Natural killer cell (primary cell): Measurements from ENCODE around the gene KIT. TPM values are rescaled to one million over a fixed set of nuclear protein-coding genes. Genes with fewer than 3 reads are reported as not detected.

ENCODE experiments used
- ATAC-seq, 3 donors: fragments of 150-1000 bp in 2 of 3; fragments of 200-7000 bp in 1 of 3; cut with Tn5 transposase; 1 replicate in 1 of 3; 2 replicates in 2 of 3; pipeline ENCODE4 v1.10.0; 2021; ENCODE audit warnings: mild to moderate bottlenecking in 2 of 3, moderate library complexity in 2 of 3
- DNase-seq, 2 donors: peaks; one replicate each; pipeline versions ENCODE4 v3.0.0 to v3.0.0-alpha.2; 2013 to 2021; ENCODE audit warnings: mixed read lengths in 1 of 2
- H3K27ac ChIP-seq: one replicate; pipeline ENCODE4 v1.5.1; 2013; ENCODE audit warnings: mild to moderate bottlenecking, low read length
- H3K27me3 ChIP-seq: one replicate; pipeline ENCODE4 v1.6.1; 2013; ENCODE audit warnings: low read length; ENCODE audit not compliant: control insufficient read depth, insufficient read depth
- H3K36me3 ChIP-seq: one replicate; pipeline ENCODE4 v1.6.1; 2013; ENCODE audit warnings: low read length; ENCODE audit not compliant: control insufficient read depth, insufficient read depth
- H3K4me1 ChIP-seq: one replicate; pipeline ENCODE4 v1.6.1; 2013; ENCODE audit warnings: low read length; ENCODE audit not compliant: control insufficient read depth, insufficient read depth
- H3K4me3 ChIP-seq: one replicate; pipeline ENCODE4 v1.5.1; 2013; ENCODE audit warnings: low read length
- H3K9me3 ChIP-seq: one replicate; pipeline ENCODE4 v1.6.1; 2013; ENCODE audit warnings: low read length; ENCODE audit not compliant: control insufficient read depth, insufficient read depth
- H3K27ac Mint-ChIP-seq, 2 donors: one replicate each; pipeline ENCODE4 v1.8.0; 2022; ENCODE audit warnings: mild to moderate bottlenecking in 2 of 2, mixed read lengths in 2 of 2, moderate library complexity in 1 of 2
- H3K27me3 Mint-ChIP-seq, 2 donors: one replicate each; pipeline ENCODE4 v1.8.0; 2022; ENCODE audit warnings: low read depth in 2 of 2, mixed read lengths in 2 of 2
- H3K36me3 Mint-ChIP-seq: one replicate; pipeline ENCODE4 v1.8.0; 2022; ENCODE audit warnings: mixed read lengths
- H3K4me1 Mint-ChIP-seq, 2 donors: one replicate each; pipeline ENCODE4 v1.8.0; 2022; ENCODE audit warnings: mixed read lengths in 2 of 2
- H3K4me3 Mint-ChIP-seq: one replicate; pipeline ENCODE4 v1.8.0; 2022; ENCODE audit warnings: mild to moderate bottlenecking, moderate library complexity, mixed read lengths
- H3K9me3 Mint-ChIP-seq, 2 donors: one replicate each; pipeline ENCODE4 v1.8.0; 2022; ENCODE audit warnings: mixed read lengths in 2 of 2
- CTCF ChIP-seq: fragments of 200-600 bp; IDR thresholded peaks from one replicate; pipeline ENCODE4 v1.8.0; 2022; ENCODE audit warnings: antibody characterized with exemption
- WGBS: methylation state at CpG from one replicate; pipeline ENCODE4 v1.1.7; 2013; ENCODE audit warnings: missing lambda C conversion rate; ENCODE audit not compliant: insufficient coverage; 5-methylcytosine and 5-hydroxymethylcytosine counted together
- intact Hi-C: fragments of 100-400 bp; cut with micrococcal nuclease; formaldehyde crosslinking; loops from one replicate; pipeline ENCODE4 v1.14.2; 2022
- total RNA-seq, 4 donors: library from RNA; stranded (reverse); fragments of 120-200 nt in 1 of 4; gene quantifications; one replicate each; pipeline versions ENCODE4 v1.2.3 to v1.2.4, GENCODE V29; 2013 to 2022

Gene KIT
- total RNA-seq, 3 donors from 2014 or later (not counting 1 experiment from before 2014, with no cell fraction given), result 2.0 to 6.6 (median 3.2) TPM

GRCh38 chr4:54741202-54741601 is 83.4 kb downstream of the KIT start:
- peaks cover 8 to 9% of the 10 kb centered on the region in 2 donors for H3K27me3 Mint-ChIP-seq
- no peak for ATAC-seq

GRCh38 chr4:54742636-54743399 is 85.1 kb downstream of the KIT start:
- no peak for ATAC-seq

More at GRCh38 chr4:54741202-54741601, 83.4 kb downstream of the KIT start:
- H3K4me3 Mint-ChIP-seq, result no peak overlapping the region
- no peaks in the 10 kb centered on the region for H3K9me3 Mint-ChIP-seq
- Histone ChIP-seq H3K4me3 (no peak overlapping the region), H3K27ac (no peak overlapping the region), H3K27me3 (peaks cover 2% of the 10 kb centered on the region), H3K9me3 (no peaks in the 10 kb centered on the region), H3K4me1 (peaks cover 7% of the 10 kb centered on the region), H3K36me3 (no peaks in the 10 kb centered on the region)
- DNase-seq, result no peak
- H3K4me1 Mint-ChIP-seq, result peaks cover 4 to 7% of the 10 kb centered on the region in 2 donors
- intact Hi-C loops, result no loop called here
- 77% methylated on average over 3 of the region's 3 CpGs for WGBS
- H3K27ac Mint-ChIP-seq, result no peak overlapping the region
- no peaks in the 10 kb centered on the region for H3K36me3 Mint-ChIP-seq
- no peak for TF ChIP-seq CTCF

GRCh38 chr4:54743562-54743961 is 85.8 kb downstream of the KIT start:
- no peak for TF ChIP-seq CTCF
- Histone ChIP-seq H3K4me3 (no peak overlapping the region), H3K4me1 (peaks cover 15% of the 10 kb centered on the region), H3K9me3 (no peaks in the 10 kb centered on the region), H3K27ac (no peak overlapping the region), H3K27me3 (peaks cover 2% of the 10 kb centered on the region), H3K36me3 (no peaks in the 10 kb centered on the region)
- Mint-ChIP-seq H3K9me3 (no peaks in the 10 kb centered on the region), H3K27me3 (peaks cover 8 to 9% of the 10 kb centered on the region in 2 donors), H3K4me3 (no peak overlapping the region), H3K4me1 (peaks cover 11 to 17% of the 10 kb centered on the region in 2 donors), H3K36me3 (no peaks in the 10 kb centered on the region), H3K27ac (no peak overlapping the region)
- intact Hi-C loops, result no loop called here
- ATAC-seq, result no peak
- 94% methylated on average over 3 of the region's 3 CpGs for WGBS
- no peak for DNase-seq

More at GRCh38 chr4:54742636-54743399, 85.1 kb downstream of the KIT start:
- intact Hi-C loops, result no loop called here
- no peak for TF ChIP-seq CTCF
- Mint-ChIP-seq H3K9me3 (no peaks in the 10 kb centered on the region), H3K4me3 (no peak overlapping the region), H3K27me3 (peaks cover 8 to 9% of the 10 kb centered on the region in 2 donors), H3K36me3 (no peaks in the 10 kb centered on the region), H3K27ac (no peak overlapping the region), H3K4me1 (peaks cover 11 to 17% of the 10 kb centered on the region in 2 donors)
- H3K4me1 ChIP-seq, result peaks cover 15% of the 10 kb centered on the region
- peaks cover 2% of the 10 kb centered on the region for H3K27me3 ChIP-seq
- no peaks in the 10 kb centered on the region for H3K9me3 ChIP-seq
- no peak overlapping the region for H3K27ac ChIP-seq
- DNase-seq, result no peak
- WGBS, result 78% methylated on average over 9 of the region's 9 CpGs
- H3K36me3 ChIP-seq, result no peaks in the 10 kb centered on the region
- H3K4me3 ChIP-seq, result no peak overlapping the region
